ENCODE measurements around the gene PYGL. TPM values are rescaled to one million over a fixed set of nuclear protein-coding genes. Genes with fewer than 3 reads are reported as not detected.
A peak's percentile ranks its signal among the peaks of the same experiment; 100 is the strongest.
"Not testable (repeated sequence)": the region's sequence is repeated elsewhere in the genome, so short reads cannot be mapped to it uniquely, and the experiment has no call there.

Gene PYGL
- total RNA-seq, 2 experiments from 2014 or later: 0.62 to 0.67 TPM

GRCh38 chr14:50970886-50971781 is 26.9 kb upstream of the PYGL start:
- POLR2A ChIA-PET: no interaction called here
- Mint-ChIP-seq H3K27me3 (peaks cover 4% of the 10 kb centered on the region), H3K36me3 (ENCODE audit: low read depth) (no peaks in the 10 kb centered on the region), H3K4me3 (no peak overlapping the region), H3K27ac (no peak overlapping the region), H3K4me1 (no peaks in the 10 kb centered on the region), H3K9me3 (ENCODE audit: low read depth) (no peaks in the 10 kb centered on the region)
- no peak for DNase-seq
- ATAC-seq: no peak
- intact Hi-C loops (cut with DNase I, micrococcal nuclease): no loop called here
- CTCF ChIA-PET: interaction anchor here (0.5 kb wide), 1 partner anchor 701 kb away, joined by 3 read pairs; no protein-coding TSS in a partner anchor

GRCh38 chr14:50967790-50968189 is 23.5 kb upstream of the PYGL start:
- Mint-ChIP-seq H3K4me3 (no peak overlapping the region), H3K9me3 (ENCODE audit: low read depth) (no peaks in the 10 kb centered on the region), H3K4me1 (no peaks in the 10 kb centered on the region), H3K27ac (no peak overlapping the region), H3K27me3 (peaks cover 4% of the 10 kb centered on the region), H3K36me3 (ENCODE audit: low read depth) (no peaks in the 10 kb centered on the region)
- POLR2A ChIA-PET: no interaction called here
- no peak for ATAC-seq
- CTCF ChIA-PET: interaction anchor here (0.7 to 0.9 kb wide), 2 partner anchors 21 to 85 kb away, joined by 3 read pairs; no protein-coding TSS in a partner anchor
- no peak for DNase-seq
- intact Hi-C loops (cut with DNase I, micrococcal nuclease): no loop called here

- no peak overlapping the region for H3K4me3 Mint-ChIP-seq
Observed at GRCh38 chr14:50967103-50967502, 22.8 kb upstream of the PYGL start.

GRCh38 chr14:50964683-50965390 is 20.6 kb upstream of the PYGL start:
- no peaks in the 10 kb centered on the region for H3K4me1 Mint-ChIP-seq
- ChIA-PET CTCF (interaction anchor here (0.9 kb wide), 1 partner anchor 9 kb away, joined by 4 read pairs; no protein-coding TSS in a partner anchor), POLR2A (no interaction called here)
- intact Hi-C loops (cut with DNase I, micrococcal nuclease): no loop called here
- H3K36me3 Mint-ChIP-seq (ENCODE audit: low read depth): no peaks in the 10 kb centered on the region
- no peak overlapping the region for H3K4me3 Mint-ChIP-seq
- no peaks in the 10 kb centered on the region for H3K27me3 Mint-ChIP-seq
- no peak overlapping the region for H3K27ac Mint-ChIP-seq
- no peak for DNase-seq
- no peak for ATAC-seq
- no peaks in the 10 kb centered on the region for H3K9me3 Mint-ChIP-seq (ENCODE audit: low read depth)

More at GRCh38 chr14:50967103-50967502, 22.8 kb upstream of the PYGL start:
- intact Hi-C loops (cut with DNase I, micrococcal nuclease): no loop called here
- Mint-ChIP-seq H3K9me3 (ENCODE audit: low read depth) (no peaks in the 10 kb centered on the region), H3K4me1 (no peaks in the 10 kb centered on the region), H3K27ac (no peak overlapping the region), H3K36me3 (ENCODE audit: low read depth) (no peaks in the 10 kb centered on the region), H3K27me3 (peaks cover 2% of the 10 kb centered on the region)
- ChIA-PET CTCF (interaction anchor here (0.6 to 0.7 kb wide), 2 partner anchors 8 to 22 kb away, joined by 3 read pairs; no protein-coding TSS in a partner anchor), POLR2A (no interaction called here)
- DNase-seq (no peak), ATAC-seq (no peak)

- Mint-ChIP-seq H3K9me3 (ENCODE audit: low read depth) (no peaks in the 10 kb centered on the region), H3K36me3 (ENCODE audit: low read depth) (no peaks in the 10 kb centered on the region), H3K4me3 (no peak overlapping the region), H3K27ac (no peak overlapping the region), H3K4me1 (no peaks in the 10 kb centered on the region), H3K27me3 (no peaks in the 10 kb centered on the region)
- POLR2A ChIA-PET: no interaction called here
- DNase-seq (no peak), ATAC-seq (no peak)
- intact Hi-C loops (cut with DNase I, micrococcal nuclease): no loop called here
- CTCF ChIA-PET: interaction anchor here (0.9 kb wide), 1 partner anchor 10 kb away, joined by 4 read pairs; no protein-coding TSS in a partner anchor
Observed at GRCh38 chr14:50963919-50964318, 19.6 kb upstream of the PYGL start.

GRCh38 chr14:50961605-50962221 is 17.4 kb upstream of the PYGL start:
- no peak for ATAC-seq
- Mint-ChIP-seq H3K4me3 (no peak overlapping the region), H3K9me3 (ENCODE audit: low read depth) (no peaks in the 10 kb centered on the region), H3K36me3 (ENCODE audit: low read depth) (no peaks in the 10 kb centered on the region), H3K4me1 (no peaks in the 10 kb centered on the region), H3K27ac (no peak overlapping the region), H3K27me3 (no peaks in the 10 kb centered on the region)
- intact Hi-C loops (cut with DNase I, micrococcal nuclease): no loop called here
- CTCF ChIA-PET: no interaction called here
- POLR2A ChIA-PET: interaction anchor here (0.6 kb wide), 1 partner anchor 653 kb away, joined by 3 read pairs; no protein-coding TSS in a partner anchor
- no peak for DNase-seq

GRCh38 chr14:50957296-50957695 is 13.0 kb upstream of the PYGL start:
- DNase-seq (no peak), ATAC-seq (no peak)
- Mint-ChIP-seq H3K9me3 (ENCODE audit: low read depth) (no peaks in the 10 kb centered on the region), H3K36me3 (ENCODE audit: low read depth) (no peaks in the 10 kb centered on the region), H3K4me1 (peaks cover 13% of the 10 kb centered on the region), H3K4me3 (no peak overlapping the region), H3K27me3 (no peaks in the 10 kb centered on the region), H3K27ac (no peak overlapping the region)
- ChIA-PET POLR2A (interaction anchor here (0.7 kb wide), 1 partner anchor 1139 kb away, joined by 3 read pairs; no protein-coding TSS in a partner anchor), CTCF (interaction anchor here (0.7 to 0.8 kb wide), 2 partner anchors 65 to 714 kb away, joined by 3 to 4 read pairs; no protein-coding TSS in a partner anchor)
- intact Hi-C loops (cut with DNase I, micrococcal nuclease): loop anchor here in 1 of 2 experiments (10.0 kb wide), 1 partner anchor 268 kb away; no protein-coding TSS in a partner anchor

- H3K27me3 Mint-ChIP-seq; DNase-seq; H3K36me3 Mint-ChIP-seq (ENCODE audit: low read depth); ATAC-seq; H3K4me3 Mint-ChIP-seq; POLR2A ChIA-PET; H3K9me3 Mint-ChIP-seq (ENCODE audit: low read depth); H3K27ac Mint-ChIP-seq; CTCF ChIA-PET: not testable (repeated sequence)
- intact Hi-C loops (cut with DNase I, micrococcal nuclease): loop anchor here in 1 of 2 experiments (10.0 kb wide), 1 partner anchor 268 kb away; no protein-coding TSS in a partner anchor
- H3K4me1 Mint-ChIP-seq: peaks cover 13% of the 10 kb centered on the region
Observed at GRCh38 chr14:50956421-50956820, 12.1 kb upstream of the PYGL start.

- no peak overlapping the region for H3K27ac Mint-ChIP-seq
- CTCF ChIA-PET: interaction anchor here (0.5 to 0.8 kb wide), 2 partner anchors 139 to 821 kb away, joined by 3 read pairs; partner anchors contain the start of gene TRIM9
- ATAC-seq (peak; percentile 88), DNase-seq (peak; percentile 76)
- intact Hi-C loops (cut with DNase I, micrococcal nuclease): loop anchor here (1.0 to 10.0 kb wide), 3 partner anchors 263 to 825 kb away; no protein-coding TSS in a partner anchor
- no peaks in the 10 kb centered on the region for H3K27me3 Mint-ChIP-seq
- POLR2A ChIA-PET: no interaction called here
- no peaks in the 10 kb centered on the region for H3K9me3 Mint-ChIP-seq (ENCODE audit: low read depth)
- H3K4me1 Mint-ChIP-seq: peaks cover 13% of the 10 kb centered on the region
- no peak overlapping the region for H3K4me3 Mint-ChIP-seq
- H3K36me3 Mint-ChIP-seq (ENCODE audit: low read depth): no peaks in the 10 kb centered on the region
Observed at GRCh38 chr14:50955373-50956043, 11.2 kb upstream of the PYGL start.

- Mint-ChIP-seq H3K4me3 (no peak overlapping the region), H3K36me3 (ENCODE audit: low read depth) (no peaks in the 10 kb centered on the region), H3K4me1 (peaks cover 13% of the 10 kb centered on the region), H3K27ac (no peak overlapping the region), H3K27me3 (no peaks in the 10 kb centered on the region), H3K9me3 (ENCODE audit: low read depth) (no peaks in the 10 kb centered on the region)
- intact Hi-C loops (cut with DNase I, micrococcal nuclease): loop anchor here (1.0 to 10.0 kb wide), 3 partner anchors 264 to 825 kb away; no protein-coding TSS in a partner anchor
- ChIA-PET CTCF (interaction anchor here (0.7 to 1.3 kb wide), 3 partner anchors 19 to 824 kb away, joined by 3 read pairs; partner anchors contain the start of gene TRIM9), POLR2A (no interaction called here)
- ATAC-seq (peak; percentile 63), DNase-seq (no peak)
Observed at GRCh38 chr14:50954811-50955372, 10.6 kb upstream of the PYGL start.

Data from activated CD4-positive, alpha-beta T cell treated with anti-CD3 and anti-CD28 coated beads for 36 hours (primary cell).